K562 (cell line): ENCODE measurements around the gene MLX. TPM values are rescaled to one million over a fixed set of nuclear protein-coding genes. Genes with fewer than 3 reads are reported as not detected.

ENCODE experiments used
- ARID2 ChIP-seq: fragments of 450-650 bp; IDR thresholded peaks from 2 replicates; pipeline ENCODE4 v1.6.1; 2017; ENCODE audit warnings: antibody characterized with exemption, mild to moderate bottlenecking
- CBX3 ChIP-seq, 2 experiments: IDR thresholded peaks; 1 replicate in 1 of 2; 2 replicates in 1 of 2; pipeline ENCODE4 v1.6.1; 2012; ENCODE audit warnings: inconsistent platforms in 2 of 2, low read length in 2 of 2, borderline replicate concordance in 1 of 2, control low read depth in 1 of 2
- CTCFL ChIP-seq: IDR thresholded peaks from 2 replicates; pipeline ENCODE4 v1.6.1; 2011; ENCODE audit warnings: borderline replicate concordance, low read depth, mild to moderate bottlenecking, moderate library complexity, low read length; ENCODE audit not compliant: insufficient read depth, poor library complexity, severe bottlenecking
- DLX4 ChIP-seq: fragments of 250-450 bp; sonication (Bioruptor Pico); IDR thresholded peaks from 2 replicates; pipeline ENCODE4 v1.6.1; 2021; ENCODE audit warnings: mild to moderate bottlenecking
- FOXK1 ChIP-seq: sonication (generic); formaldehyde crosslinking; IDR thresholded peaks from 2 replicates; pipeline ENCODE4 v1.8.0; 2022; ENCODE audit warnings: missing genetic modification reagents, mild to moderate bottlenecking, borderline replicate concordance
- HBP1 ChIP-seq: fragments of 450-650 bp; formaldehyde crosslinking; IDR thresholded peaks from 2 replicates; pipeline ENCODE4 v1.4.0; 2022; ENCODE audit warnings: missing genetic modification characterization
- HLTF ChIP-seq: fragments of 450-650 bp; IDR thresholded peaks from 2 replicates; pipeline ENCODE4 v1.6.1; 2016
- HOXB6 ChIP-seq: fragments of 250-450 bp; sonication (Bioruptor Pico); IDR thresholded peaks from 2 replicates; pipeline ENCODE4 v1.5.1; 2022; ENCODE audit warnings: mild to moderate bottlenecking, borderline replicate concordance
- KLF13 ChIP-seq: fragments of 450-650 bp; IDR thresholded peaks from 2 replicates; pipeline ENCODE4 v1.6.1; 2016; ENCODE audit warnings: missing genetic modification characterization, low read depth, mild to moderate bottlenecking, missing compliant biosample characterization, moderate library complexity, borderline replicate concordance
- MIER1 ChIP-seq: fragments of 450-650 bp; IDR thresholded peaks from 2 replicates; pipeline ENCODE4 v1.6.1; 2016; ENCODE audit warnings: antibody characterized with exemption, mild to moderate bottlenecking, low read depth
- NCOA2 ChIP-seq, 2 experiments: fragments of 450-650 bp; IDR thresholded peaks; 2 replicates each; pipeline ENCODE4 v1.6.1; 2018; ENCODE audit warnings: mild to moderate bottlenecking in 2 of 2, moderate library complexity in 1 of 2; ENCODE audit not compliant: partially characterized antibody in 2 of 2
- RNF2 ChIP-seq: sonication (generic); IDR thresholded peaks from 2 replicates; pipeline ENCODE4 v1.6.1; 2016
- SIX5 ChIP-seq, 2 experiments: IDR thresholded peaks; 2 replicates each; pipeline ENCODE4 v1.6.1; 2011; ENCODE audit warnings: low read length in 2 of 2, borderline replicate concordance in 1 of 2, low read depth in 1 of 2, mild to moderate bottlenecking in 1 of 2, moderate library complexity in 1 of 2; ENCODE audit not compliant: insufficient read depth in 1 of 2
- TCF15 ChIP-seq: fragments of 250-450 bp; sonication (Bioruptor Pico); IDR thresholded peaks from 2 replicates; pipeline ENCODE4 v1.8.0; 2022; ENCODE audit warnings: moderate library complexity, mild to moderate bottlenecking, inconsistent platforms
- THRA ChIP-seq: fragments of 450-650 bp; IDR thresholded peaks from 2 replicates; pipeline ENCODE4 v1.6.1; 2017; ENCODE audit warnings: mild to moderate bottlenecking, moderate library complexity
- TRIM24 ChIP-seq, 2 experiments: fragments of 450-650 bp; IDR thresholded peaks; 2 replicates each; pipeline ENCODE4 v1.6.1; 2016
- ZNF280A ChIP-seq: fragments of 450-650 bp; IDR thresholded peaks from 2 replicates; pipeline ENCODE4 v1.6.1; 2018; ENCODE audit warnings: mild to moderate bottlenecking, low read depth; ENCODE audit not compliant: partially characterized antibody
- ZNF280B ChIP-seq: fragments of 250-450 bp; sonication (Bioruptor Pico); IDR thresholded peaks from 2 replicates; pipeline ENCODE4 v1.5.1; 2021; ENCODE audit warnings: mild to moderate bottlenecking
- polyA plus RNA-seq, 8 experiments: library from polyadenylated mRNA; depleted of rRNA in 4 of 8; stranded (reverse) in 5 of 8; unstranded in 3 of 8; fragments of >200 nt; fragmentation: Nextera tagmentation in 2 of 8; fragmentation: Illumina TruSeq in 1 of 8; extraction: Ambion mirVana in 2 of 8; extraction: Trizol in 1 of 8; gene quantifications; 2 replicates each; pipeline versions ENCODE4 v1.2.1 to v1.2.3, GENCODE V29; 2011 to 2014; ENCODE audit warnings: inconsistent platforms in 1 of 8, missing spikeins in 1 of 8
- total RNA-seq, 7 experiments: library from RNA; depleted of rRNA in 6 of 7; stranded (reverse); fragments of >200 nt in 6 of 7; fragmentation: Illumina TruSeq in 2 of 7; extraction: Trizol in 2 of 7; gene quantifications; 2 replicates each; pipeline versions ENCODE4 v1.2.1 to v1.2.3, GENCODE V29; 2011 to 2021; ENCODE audit warnings: low replicate concordance in 1 of 7

Gene MLX
- total and polyA plus RNA-seq, 9 of the 15 experiments (the other 6 are each of a cell fraction or from before 2014, with no cell fraction given) = 42.9 to 100 (median 58.9) TPM

- TF ChIP-seq CTCFL (peak; percentile 40), HLTF (0 out of 2 replicates have a peak, but pooled peaks have one; percentile 54), ZNF280A (no peak), TRIM24 (IDR thresholded peaks at IDR 0.05) (0 out of 4 replicates have a peak, but pooled peaks of 1 of the 2 experiments have one; percentile 25), FOXK1 (no peak), KLF13 (tag) (no peak), TCF15 (CRISPR knock-in tag) (no peak), HBP1 (CRISPR knock-in tag) (0 out of 2 replicates have a peak, but pooled peaks have one; percentile 43), NCOA2 (IDR thresholded peaks at IDR 0.05; ENCODE audit: partially characterized antibody in 2 of 2) (no peak), HOXB6 (CRISPR knock-in tag) (no peak), RNF2 (no peak), SIX5 (IDR thresholded peaks at IDR 0.05; ENCODE audit: borderline replicate concordance in 1 of 2, insufficient read depth in 1 of 2, low read depth in 1 of 2, low read length in 2 of 2) (no peak), ARID2 (no peak), ZNF280B (CRISPR knock-in tag) (no peak), CBX3 (IDR thresholded peaks at IDR 0.05; ENCODE audit: borderline replicate concordance in 1 of 2, low read length in 2 of 2) (no peak), MIER1 (no peak), THRA (no peak), DLX4 (CRISPR knock-in tag) (no peak)
Measured at GRCh38 chr17:42553161-42553818, 13.6 kb upstream of the MLX start (continued).
